ENCODE measurements around the gene ALDOB.

The ALDOB gene

DNA sequence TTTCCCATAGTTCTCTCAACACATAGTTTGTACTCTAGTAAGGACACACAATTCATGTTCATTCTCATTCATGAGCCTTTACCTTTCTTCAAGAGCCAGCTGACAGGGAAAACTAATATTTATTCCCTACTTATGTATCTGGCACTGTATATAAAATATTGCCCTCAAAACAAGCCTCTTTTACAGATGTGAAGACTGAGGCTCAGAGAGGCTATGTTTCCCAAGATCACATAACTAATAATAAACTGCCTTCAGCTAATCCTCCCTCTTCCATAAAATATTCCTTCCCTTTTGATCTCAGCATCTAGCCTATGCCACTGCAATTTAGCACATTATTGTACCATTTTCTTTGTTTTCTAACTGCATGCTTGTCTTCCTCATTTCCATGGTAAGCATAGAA, 18.2 kb downstream of the ALDOB start:
- Histone ChIP-seq H3K27ac (no peak overlapping the region), H3K4me3 (ENCODE audit: low read depth, low read length) (no peak overlapping the region), H3K36me3 (no peaks in the 10 kb centered on the region; the same call in 1 of the 2 replicates), H3K9me3 (ENCODE audit: severe bottlenecking) (peaks cover 7% of the 10 kb centered on the region), H3K27me3 (ENCODE audit: insufficient read depth, low read depth, severe bottlenecking) (no peaks in the 10 kb centered on the region)
- no peak for DNase-seq
- TF ChIP-seq, protein P1, sequence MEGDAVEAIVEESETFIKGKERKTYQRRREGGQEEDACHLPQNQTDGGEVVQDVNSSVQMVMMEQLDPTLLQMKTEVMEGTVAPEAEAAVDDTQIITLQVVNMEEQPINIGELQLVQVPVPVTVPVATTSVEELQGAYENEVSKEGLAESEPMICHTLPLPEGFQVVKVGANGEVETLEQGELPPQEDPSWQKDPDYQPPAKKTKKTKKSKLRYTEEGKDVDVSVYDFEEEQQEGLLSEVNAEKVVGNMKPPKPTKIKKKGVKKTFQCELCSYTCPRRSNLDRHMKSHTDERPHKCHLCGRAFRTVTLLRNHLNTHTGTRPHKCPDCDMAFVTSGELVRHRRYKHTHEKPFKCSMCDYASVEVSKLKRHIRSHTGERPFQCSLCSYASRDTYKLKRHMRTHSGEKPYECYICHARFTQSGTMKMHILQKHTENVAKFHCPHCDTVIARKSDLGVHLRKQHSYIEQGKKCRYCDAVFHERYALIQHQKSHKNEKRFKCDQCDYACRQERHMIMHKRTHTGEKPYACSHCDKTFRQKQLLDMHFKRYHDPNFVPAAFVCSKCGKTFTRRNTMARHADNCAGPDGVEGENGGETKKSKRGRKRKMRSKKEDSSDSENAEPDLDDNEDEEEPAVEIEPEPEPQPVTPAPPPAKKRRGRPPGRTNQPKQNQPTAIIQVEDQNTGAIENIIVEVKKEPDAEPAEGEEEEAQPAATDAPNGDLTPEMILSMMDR (IDR thresholded peaks at IDR 0.05; ENCODE audit: low read depth, low read length) = no peak

DNA sequence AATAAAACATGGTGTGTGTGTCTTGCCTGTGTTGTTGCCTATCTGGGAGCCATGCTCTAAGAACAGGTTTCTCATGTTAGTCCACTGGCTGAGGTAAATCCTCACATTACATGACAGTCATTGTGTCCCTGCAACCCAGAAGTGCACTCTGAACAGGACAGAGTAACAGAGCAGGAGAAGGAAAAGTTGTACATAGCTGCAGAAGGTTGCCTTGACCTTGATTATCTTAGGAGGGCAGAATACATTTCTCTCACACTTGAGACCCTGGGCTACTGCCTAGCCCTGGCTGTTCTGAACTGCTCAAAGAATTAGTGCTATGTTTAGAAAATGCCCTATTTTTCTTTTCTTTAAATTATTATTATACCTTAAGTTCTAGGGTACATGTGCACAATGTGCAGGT, 20.0 kb downstream of the ALDOB start:
- DNase-seq = no peak
- H3K36me3 ChIP-seq = peaks cover 13% of the 10 kb centered on the region
- no peaks in the 10 kb centered on the region for H3K27me3 ChIP-seq (ENCODE audit: insufficient read depth, low read depth, severe bottlenecking)
- TF ChIP-seq, protein P1 (IDR thresholded peaks at IDR 0.05; ENCODE audit: low read depth, low read length) = no peak
- H3K27ac ChIP-seq = no peak overlapping the region
- H3K4me3 ChIP-seq (ENCODE audit: low read depth, low read length) = no peak overlapping the region
- peaks cover 18% of the 10 kb centered on the region for H3K9me3 ChIP-seq (ENCODE audit: severe bottlenecking)

DNA sequence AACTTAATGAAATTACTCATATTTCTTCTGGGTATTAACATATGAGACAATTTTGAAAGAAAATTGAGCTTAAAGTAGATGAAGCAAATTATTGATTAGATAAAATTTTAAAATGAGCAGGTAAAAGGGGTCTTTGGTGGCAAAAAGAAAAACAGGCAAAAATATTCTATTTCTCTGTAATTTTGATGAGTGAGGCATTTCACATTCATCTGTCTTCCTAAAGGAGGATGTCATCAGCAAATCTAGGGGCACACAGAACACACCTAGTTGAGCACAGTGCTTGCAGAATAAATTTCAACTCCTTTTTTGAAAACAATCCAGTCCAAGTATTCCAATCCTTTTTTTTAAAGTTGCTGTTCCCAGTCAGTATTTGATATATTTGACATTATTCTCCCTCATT, 20.7 kb downstream of the ALDOB start:
- no peak overlapping the region for H3K27ac ChIP-seq
- H3K9me3 ChIP-seq (ENCODE audit: severe bottlenecking) = peaks cover 21% of the 10 kb centered on the region
- TF ChIP-seq, protein P1 (IDR thresholded peaks at IDR 0.05; ENCODE audit: low read depth, low read length) = no peak
- no peaks in the 10 kb centered on the region for H3K27me3 ChIP-seq (ENCODE audit: insufficient read depth, low read depth, severe bottlenecking)
- peaks cover 15% of the 10 kb centered on the region for H3K36me3 ChIP-seq
- no peak for DNase-seq
- no peak overlapping the region for H3K4me3 ChIP-seq (ENCODE audit: low read depth, low read length)

DNA sequence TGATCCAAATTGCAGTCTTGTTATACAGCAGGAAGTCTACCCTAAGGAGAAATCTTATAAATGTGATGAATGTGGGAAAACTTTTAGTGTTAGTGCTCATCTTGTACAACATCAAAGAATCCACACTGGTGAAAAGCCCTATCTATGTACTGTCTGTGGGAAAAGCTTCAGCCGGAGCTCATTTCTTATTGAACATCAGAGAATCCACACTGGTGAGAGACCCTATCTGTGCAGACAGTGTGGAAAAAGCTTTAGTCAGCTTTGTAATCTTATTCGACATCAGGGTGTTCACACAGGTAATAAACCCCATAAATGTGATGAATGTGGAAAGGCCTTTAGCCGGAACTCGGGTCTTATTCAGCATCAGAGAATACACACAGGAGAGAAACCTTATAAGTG, 26.5 kb downstream of the ALDOB start:
- DNase-seq = no peak
- Histone ChIP-seq H3K36me3 (peaks cover 73% of the 10 kb centered on the region), H3K4me3 (ENCODE audit: low read depth, low read length) (no peak overlapping the region), H3K27me3 (ENCODE audit: insufficient read depth, low read depth, severe bottlenecking) (no peaks in the 10 kb centered on the region), H3K27ac (no peak overlapping the region), H3K9me3 (ENCODE audit: severe bottlenecking) (peaks cover 46% of the 10 kb centered on the region)
- TF ChIP-seq, protein P1 (IDR thresholded peaks at IDR 0.05; ENCODE audit: low read depth, low read length) = no peak

DNA sequence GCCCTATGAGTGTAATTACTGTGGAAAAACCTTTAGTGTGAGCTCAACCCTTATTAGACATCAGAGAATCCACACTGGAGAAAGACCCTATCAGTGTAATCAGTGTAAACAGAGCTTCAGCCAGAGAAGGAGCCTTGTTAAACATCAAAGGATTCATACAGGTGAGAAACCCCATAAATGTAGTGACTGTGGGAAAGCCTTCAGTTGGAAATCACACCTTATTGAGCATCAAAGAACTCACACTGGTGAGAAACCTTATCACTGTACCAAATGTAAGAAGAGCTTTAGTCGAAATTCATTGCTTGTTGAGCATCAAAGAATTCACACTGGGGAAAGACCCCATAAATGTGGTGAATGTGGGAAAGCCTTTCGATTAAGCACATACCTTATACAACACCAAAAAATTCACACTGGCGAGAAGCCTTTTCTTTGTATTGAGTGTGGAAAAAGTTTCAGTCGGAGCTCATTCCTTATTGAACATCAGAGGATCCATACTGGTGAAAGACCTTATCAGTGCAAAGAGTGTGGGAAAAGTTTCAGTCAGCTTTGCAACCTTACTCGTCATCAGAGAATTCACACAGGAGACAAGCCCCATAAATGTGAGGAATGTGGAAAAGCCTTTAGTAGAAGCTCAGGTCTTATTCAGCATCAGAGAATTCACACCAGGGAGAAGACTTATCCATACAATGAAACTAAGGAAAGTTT, 27.0 kb downstream of the ALDOB start:
- TF ChIP-seq, protein P1 (IDR thresholded peaks at IDR 0.05; ENCODE audit: low read depth, low read length) = no peak
- DNase-seq = no peak
- H3K4me3 ChIP-seq (ENCODE audit: low read depth, low read length) = no peak overlapping the region
- no peaks in the 10 kb centered on the region for H3K27me3 ChIP-seq (ENCODE audit: insufficient read depth, low read depth, severe bottlenecking)
- H3K9me3 ChIP-seq (ENCODE audit: severe bottlenecking) = peaks cover 46% of the 10 kb centered on the region
- H3K27ac ChIP-seq = no peak overlapping the region
- H3K36me3 ChIP-seq = peaks cover 78% of the 10 kb centered on the region
